HG02973 (cell line): ENCODE measurements around the gene PKNOX2.

Experiments
- ATAC-seq: cut with Tn5 transposase; IDR thresholded peaks from one replicate; pipeline ENCODE4 v1.9.1; 2021; ENCODE audit warnings: moderate library complexity; ENCODE audit not compliant: unreplicated experiment

The PKNOX2 gene

DNA sequence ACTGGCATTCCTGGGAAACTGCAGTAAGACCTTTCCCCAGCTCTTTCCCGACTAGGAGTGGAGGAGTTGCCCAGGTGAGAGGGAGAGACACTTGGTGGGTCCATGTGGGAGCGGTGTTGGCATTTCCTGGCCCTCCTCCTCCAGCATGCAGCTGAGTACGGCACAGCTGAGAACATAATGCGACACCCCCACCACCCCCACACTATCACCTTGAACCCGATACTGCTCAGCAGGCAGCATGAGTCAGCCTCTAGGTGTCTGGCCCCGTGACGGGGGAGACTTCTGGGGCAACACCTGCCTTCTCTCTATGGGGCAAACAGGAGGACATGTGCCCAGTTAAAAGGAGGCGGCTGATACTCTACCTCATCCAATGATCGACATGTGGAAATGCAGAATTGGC lies 64.4 kb downstream of the PKNOX2 start:
- no peak for ATAC-seq

DNA sequence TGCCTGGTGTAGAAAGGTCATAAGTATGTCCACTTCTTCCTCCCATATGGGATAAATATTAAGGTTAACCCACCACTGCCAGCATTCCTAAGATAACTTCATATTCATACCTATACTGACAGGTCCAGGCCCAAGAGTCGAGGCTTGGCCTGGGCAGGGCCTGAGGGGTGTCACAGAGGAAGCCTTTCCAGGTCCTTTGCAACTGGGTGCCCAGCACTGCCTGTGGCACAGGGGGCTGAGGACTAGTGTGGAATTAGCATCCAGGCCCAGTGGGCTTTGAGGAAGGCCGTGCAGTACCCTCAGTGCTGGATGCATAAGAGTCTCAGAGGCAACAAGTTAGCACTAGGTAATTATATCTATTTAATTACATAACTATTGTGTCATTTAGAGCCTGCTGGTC lies 65.4 kb downstream of the PKNOX2 start:
- ATAC-seq: no peak

DNA sequence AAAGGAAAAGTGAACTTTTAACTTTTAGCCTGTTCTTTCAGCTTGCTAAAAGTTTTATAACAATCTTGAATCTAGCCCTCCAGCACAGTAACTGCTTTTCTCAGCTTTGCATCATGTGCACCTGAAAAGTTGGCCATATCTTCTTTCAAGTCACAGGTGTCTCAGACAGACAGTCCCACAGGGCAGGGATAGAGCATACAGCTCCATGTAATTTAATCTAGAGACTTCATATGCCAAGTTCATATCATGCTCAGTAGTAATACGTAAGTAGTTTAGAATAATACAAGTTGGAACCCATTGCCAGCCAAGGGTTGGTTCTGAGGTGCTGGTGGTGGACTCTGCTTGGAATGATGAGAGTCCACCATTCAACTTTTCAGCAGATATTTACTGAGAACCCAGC lies 68.6 kb downstream of the PKNOX2 start:
- ATAC-seq: no peak

DNA sequence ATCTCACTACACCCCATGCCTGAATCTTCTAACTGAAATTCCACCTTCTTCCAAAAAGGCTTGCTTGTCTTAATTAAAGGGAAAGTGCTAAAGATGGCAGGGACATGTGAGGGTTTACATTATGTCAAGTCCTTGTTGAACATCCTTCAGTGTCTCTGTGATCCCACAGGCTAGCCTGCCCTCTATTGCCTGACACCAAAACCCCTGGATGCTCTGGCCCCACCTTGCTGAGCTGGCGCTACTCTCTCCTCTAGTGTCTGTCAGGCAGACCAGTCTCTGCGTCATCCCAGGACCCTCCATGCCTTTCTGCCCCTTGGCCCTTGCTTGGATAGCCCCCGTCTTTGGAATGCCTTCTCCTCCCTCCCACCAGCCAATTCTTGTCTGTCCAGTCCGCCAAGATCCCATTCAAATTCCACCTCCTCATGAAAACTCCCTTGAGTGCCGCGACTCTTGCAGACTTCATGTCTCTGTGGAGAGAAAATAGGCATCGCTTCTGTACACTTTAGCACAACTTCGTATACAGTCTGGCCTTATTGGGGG lies 69.3 kb downstream of the PKNOX2 start:
- no peak for ATAC-seq

DNA sequence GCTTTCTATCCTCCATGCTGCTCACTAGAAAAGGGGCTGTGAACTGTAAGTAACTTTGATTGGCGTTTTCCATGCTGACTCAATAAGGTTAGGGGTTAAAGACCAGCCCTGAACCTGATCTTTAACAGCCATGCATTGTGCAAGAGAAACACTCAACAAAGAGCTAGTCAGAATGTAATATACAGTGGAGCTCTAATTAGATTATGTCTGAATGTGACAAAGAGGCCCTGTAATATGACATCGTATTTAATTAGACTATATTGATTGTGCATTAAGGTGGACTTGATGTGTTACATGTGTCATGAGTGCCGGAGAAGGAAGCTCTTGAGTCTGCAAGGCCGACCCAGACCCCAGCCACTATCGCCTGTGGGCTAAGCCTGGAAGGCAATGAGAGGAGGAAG lies 70.5 kb downstream of the PKNOX2 start:
- no peak for ATAC-seq

DNA sequence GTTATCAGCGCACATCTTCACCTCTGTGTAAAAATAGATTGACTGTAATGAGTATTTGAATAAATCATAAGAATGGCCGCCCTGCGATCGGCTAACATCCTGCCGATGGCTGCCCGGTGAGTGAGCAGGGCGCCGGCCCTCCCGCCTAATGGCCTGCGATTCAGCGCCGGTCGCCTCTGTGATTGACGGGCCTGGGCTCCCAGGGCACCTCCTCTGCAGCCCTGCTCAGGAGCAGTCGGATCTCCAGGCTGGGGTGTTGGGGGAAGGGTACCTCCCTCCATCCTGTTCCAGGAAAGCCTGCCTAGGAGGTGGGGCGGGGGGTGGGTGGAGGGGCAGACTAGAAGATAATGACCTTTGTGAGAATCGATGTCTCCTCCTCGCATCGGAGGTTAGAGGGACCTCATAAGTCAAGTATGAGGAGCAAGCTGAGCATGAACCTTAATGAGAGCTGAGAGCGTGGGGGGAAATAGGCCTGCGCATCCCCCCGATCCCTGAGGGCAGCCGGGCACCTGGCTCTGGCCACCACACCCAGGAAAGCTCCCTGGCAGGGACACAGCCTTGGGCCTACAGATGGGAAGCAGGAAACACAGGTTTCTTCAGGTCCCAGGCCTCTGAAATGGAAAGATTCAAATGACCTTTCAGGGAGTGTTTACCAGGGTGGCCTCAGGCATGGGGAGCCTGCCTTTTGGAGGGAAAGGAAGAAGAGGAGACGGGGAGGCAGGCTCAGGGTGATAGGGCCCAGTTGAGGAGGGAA lies 71.7 kb downstream of the PKNOX2 start:
- ATAC-seq: no peak

DNA sequence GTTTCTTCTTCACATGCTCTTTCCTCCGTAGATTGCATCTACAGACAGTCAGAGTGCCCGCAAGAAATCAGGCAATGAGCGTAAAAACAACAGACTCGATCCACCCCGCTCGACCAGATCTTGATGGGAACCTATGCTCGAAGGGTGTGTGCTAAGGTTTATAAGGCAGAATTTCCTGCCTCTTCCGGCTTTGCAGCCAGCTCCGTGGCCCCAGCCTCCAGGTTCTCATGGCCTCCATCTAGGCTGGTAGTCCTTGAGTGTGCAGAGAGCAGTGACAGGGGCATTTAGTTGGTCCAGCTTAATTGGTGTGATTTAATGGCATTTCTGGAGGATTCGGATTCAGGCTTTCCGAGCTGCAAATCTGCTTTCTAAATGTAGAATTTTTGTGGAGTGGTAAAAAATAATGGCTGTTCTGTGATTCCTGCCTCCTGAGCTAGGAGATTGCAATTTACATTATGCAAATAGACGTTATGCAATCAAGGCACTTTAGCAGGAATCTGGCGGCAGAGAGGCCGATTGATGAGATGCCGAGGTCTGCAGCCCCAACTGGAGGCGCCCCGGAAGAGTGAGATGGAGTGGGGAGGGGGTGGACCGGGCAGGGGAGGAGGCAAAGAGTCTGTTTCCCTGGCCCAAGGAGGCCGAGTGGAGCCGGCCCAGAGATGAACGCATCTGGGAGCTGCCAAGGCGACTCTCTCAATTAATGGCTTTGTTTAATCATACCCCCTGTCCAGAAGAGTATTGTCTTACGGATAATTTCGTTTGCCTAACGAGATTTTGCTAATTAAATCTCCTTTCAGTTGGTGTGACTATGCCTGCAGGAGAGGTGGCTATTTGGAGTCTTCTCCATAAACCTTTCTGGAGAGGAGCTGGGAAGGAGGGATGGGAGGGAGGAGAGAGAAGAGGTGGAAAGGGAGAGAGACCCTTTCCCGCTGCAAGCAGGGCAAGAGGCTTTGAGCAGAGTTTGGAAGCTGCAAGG lies 75.3 kb downstream of the PKNOX2 start:
- ATAC-seq: no peak

DNA sequence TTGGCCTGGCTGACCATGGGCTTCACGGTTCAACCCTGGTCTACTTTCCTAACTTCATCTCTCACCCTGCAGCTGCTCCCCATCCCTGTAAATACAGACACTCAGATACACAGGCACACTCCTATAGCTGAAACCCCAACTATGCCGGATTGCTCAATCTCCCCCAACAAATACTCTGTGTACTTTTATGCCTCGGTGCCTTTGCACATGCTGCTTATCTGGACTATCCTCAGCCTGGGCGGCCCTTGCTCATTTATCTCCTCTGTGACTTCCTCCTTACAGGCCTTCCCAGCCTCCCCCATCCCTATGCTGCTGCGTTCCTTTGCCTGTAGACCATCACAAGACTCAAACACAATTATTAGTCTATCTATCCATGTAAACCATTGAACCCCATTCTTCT lies 76.6 kb downstream of the PKNOX2 start:
- ATAC-seq: no peak

DNA sequence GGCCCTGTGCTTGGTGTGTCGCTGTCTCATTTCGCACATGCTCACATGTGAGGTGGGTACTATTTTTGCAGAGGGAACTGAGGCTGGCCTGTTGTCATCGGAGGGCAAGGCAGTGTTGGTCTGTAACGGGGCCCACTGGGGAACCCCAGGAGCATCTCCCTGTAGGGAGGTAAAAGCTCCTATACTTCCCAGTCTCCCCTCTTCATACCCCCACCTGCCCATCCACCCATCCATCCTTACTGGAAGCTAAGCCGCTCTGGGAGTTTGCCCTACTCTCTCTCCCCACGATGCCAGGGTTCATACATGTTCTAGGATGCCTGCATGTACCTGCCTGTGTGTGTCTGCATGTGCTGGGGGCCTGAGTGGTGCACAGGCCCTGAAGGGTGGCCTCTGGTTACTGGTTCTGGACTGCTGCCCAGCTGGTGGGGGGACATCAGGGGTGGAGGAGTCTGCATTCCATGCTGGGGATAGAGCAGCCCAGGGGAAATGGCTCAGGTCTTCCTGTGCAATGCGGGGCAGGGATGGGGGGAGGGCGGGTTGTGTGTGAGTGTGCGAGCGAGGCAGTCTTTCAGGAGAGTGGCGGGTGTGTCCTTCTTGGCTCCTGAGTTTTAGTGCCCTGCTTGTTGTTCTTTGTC lies 77.7 kb downstream of the PKNOX2 start:
- ATAC-seq: no peak

DNA sequence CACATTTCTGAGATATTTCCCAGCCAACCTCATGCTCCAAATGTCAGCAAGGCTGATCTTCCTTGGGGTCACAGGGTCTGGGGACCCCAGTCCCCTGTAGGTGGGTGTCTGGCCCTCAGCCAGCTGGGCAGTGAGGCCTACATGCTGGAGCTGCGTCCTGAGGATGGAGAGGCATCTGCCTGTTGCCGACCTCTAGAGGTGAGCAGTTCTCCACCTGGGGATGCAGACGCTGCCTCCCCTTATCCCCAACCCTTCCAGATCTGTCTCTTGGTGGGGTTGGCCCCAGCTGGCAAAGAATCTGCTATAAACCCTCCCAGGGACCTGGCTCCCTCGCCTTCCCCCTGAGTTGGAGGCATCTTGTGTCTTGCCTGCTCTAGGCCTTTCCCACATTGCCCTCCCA lies 79.6 kb downstream of the PKNOX2 start:
- no peak for ATAC-seq

DNA sequence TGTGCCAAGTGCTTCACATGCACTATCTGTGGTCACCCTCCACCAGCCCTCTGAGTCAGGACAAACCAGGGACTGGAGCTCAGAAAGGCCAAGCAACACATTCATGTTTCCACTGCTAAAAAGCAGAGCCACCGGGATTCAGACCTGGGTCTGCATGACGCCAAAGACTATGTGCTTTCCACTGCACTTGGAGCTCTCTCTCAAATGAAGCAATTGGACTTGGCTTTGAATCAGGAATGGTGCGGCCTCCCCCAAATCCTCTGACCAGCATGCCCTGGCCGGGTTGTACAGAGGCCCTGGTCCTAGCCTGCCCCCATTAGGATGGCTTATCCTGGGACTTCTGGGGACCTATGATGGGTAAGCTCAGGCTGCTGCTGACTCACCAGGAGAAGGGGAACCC lies 80.7 kb downstream of the PKNOX2 start:
- no peak for ATAC-seq

DNA sequence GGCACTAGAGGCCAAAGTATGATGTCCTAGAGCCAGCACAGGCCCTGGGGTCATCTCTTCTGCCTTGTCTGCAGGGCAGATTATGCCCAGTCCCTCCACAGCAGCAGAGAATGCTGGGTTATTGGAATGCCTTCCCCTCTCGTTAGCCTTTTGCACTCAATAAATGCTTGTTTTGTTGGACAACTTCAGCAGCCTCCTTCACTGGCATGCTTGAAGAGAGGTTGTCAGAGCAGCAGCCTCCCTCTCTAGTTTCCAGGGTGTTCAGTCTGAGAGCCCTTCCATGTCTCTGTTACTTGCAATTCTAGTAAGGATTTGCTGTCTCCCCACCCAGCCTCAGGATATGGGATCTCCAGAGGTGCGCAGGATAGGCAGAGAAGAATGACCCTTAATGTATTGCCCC lies 82.9 kb downstream of the PKNOX2 start:
- no peak for ATAC-seq

DNA sequence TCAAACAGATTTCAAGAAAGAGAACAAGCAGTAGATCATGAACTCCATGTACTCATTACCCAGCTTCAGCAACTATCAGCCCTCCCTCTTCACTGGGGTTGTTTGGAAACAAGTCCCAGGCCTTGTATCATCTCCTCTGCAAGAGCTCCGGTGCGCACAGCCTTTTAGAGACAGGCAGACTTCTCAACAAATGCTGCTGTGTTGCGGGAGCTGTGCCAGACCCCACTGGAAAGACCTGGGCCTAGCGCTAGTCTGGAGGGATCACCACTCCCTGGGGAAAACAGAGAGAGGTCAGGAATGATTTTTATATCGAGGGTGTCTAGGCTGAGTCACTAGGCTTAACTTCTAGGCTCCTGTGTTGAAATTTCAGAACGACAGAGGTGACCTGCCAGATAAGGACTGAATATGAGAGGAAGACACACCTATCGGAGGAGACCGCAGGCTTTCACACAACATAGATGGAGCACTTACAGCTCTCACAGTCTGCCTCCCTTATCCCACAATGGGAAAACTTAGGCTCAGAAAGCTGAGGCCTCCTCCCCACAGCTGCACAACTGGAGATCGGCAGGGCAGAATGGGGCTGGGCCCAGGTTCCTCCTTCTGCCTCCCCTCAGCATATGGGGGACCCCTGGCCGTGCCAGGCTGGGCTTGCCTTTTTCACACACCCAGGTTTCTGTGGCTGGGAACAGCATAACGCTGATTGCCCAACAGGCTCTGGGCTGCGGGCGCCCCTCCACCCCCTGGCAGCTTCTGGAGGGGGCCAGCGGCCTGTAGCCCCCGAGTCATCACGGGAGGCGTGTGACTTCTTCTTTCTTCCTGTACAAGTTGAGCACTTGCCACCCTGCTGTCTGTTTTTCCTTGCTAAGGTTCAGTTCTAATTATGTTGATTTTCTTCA lies 86.0 kb downstream of the PKNOX2 start:
- no peak for ATAC-seq

DNA sequence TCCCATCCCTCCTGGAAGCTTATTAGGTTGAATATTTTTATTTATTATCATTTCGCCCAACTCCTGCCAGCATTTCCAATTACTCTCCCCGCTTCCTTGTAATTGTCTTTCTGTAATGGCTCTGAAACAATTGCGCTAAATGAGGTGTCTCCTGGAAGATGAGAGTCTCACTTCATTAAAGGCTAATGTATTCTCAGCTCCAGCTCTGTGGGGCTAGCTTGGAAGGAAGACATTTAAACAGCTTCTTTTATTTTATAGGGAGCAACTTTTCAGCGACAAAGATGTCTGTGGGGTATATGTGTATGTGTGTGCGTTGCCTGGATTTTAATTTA lies 86.6 kb downstream of the PKNOX2 start:
- ATAC-seq: no peak

DNA sequence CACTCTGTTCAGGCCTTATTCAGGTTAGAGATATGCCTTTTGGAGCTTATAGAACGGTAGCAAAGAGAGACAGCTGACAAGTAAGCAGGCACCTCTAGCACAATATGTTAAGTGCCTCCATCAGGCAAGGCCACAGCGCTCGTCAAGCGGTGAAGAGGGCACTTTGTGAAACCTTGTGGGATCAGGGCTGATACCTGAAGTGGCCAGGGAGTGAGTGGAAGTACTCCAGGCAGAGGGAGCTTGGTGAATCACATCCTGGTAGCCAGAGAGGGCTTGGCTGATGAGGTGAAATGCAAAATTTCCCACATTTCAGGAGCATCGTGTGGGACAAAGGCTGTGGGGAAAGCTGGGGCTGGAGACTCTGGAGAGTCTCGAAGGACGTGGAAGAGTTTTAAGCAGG lies 87.4 kb downstream of the PKNOX2 start:
- ATAC-seq: no peak

DNA sequence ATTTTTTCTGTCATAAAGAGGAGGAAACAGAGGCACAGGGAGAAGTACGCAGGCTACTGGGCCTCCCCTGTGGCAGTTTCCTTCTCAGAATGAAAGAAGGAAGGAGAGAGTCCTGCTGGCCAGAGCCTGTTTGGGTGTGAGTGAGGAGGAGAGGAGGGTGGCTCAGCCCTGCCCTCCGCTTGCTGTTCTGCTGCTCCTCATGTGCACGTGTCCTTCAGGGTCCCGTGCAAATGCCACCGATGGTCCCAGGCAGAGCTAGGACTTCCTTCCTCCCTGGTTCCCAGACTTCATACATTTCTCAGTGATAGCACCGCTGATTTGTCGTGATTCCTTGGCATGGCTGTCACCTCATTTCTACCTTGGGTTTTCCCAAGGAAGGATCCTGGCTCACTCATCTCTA lies 88.7 kb downstream of the PKNOX2 start:
- no peak for ATAC-seq

DNA sequence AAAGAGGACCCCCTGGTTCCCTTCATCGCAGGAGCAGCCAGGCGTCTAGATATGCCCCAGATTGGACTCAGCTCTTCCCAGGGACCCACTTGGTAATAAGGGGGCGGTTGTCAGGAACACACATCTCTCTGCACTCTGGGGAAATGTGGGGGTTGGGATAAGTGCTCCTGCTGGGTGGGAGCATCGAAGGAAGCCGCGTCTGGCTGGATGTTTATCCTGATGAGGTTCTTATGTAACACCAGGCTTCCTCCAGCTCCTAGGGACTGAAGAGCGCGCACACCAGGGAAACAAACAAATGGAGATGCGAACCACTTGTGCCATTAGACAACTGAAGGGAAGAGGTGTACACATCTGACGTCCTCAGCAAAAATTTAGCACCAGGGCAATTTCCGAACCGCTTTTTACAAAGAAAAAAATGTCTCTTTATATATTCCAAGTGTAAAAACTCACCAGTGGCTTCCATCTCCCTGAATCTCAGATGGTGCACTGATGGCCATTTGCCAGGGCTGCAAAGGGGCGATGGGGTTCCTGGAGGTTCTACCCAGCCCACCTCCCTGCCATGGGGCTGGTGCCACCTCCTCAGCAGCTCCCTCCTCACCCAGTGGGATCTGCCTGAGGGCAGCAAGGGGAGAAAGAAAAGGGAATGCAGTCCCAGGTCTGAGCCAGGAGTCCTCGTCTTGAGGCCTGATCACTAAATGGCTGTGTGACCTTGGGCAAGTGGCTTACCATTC lies 89.4 kb downstream of the PKNOX2 start:
- ATAC-seq: no peak

DNA sequence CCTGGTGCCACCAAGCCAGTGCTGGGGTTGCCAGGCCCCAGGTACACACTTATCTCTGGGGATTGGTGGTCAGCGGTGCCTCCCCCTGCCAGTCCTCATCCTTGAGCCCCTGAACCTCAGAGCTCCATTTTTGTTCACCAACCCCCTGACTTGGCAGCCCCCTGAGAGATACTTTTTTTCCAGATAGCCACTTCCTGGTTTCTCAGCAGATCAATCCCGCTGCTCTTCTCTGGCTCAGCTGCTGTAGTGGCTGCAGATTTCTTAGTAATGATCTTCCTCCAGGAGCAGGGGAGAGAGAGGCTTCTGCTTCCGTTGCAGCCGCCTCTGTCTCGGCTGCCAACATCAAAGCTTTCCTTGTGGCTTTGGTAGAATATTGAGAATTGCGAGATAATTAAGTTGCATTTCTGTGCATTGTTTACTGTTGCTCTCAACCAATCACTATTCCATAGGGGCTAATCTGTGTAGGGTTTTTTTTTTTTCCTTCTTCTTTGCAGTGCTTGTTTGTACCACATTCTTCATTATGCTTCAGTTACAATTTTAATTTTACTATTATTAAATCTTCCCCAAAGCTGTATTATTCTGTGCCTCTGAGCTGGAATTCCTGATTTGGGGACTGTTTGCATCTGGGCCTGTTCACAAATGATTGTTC lies 92.1 kb downstream of the PKNOX2 start:
- no peak for ATAC-seq

DNA sequence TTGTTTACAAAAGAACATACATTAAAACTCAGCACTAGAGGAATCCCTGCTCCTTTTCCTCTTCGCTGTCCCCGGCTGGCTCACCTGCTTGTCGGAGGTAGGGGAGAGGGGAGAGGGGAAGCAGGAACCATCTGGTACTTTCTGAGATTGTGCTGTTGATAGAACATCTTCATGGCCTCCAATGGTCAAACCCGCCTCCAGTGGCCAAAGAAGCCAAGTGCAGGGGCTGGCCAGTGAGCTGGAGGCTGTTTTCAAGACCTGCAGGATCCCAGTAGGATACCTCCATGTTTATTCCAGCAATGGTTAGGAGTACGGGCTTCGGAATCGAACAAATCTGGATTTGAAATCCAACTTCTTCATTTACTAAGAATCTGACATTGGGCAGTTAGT lies 92.6 kb downstream of the PKNOX2 start:
- ATAC-seq: no peak
